GM12878 (cell line): ENCODE measurements around the gene CTCFL. TPM values are rescaled to one million over a fixed set of nuclear protein-coding genes. Genes with fewer than 3 reads are reported as not detected.

Experiments used
- ATAC-seq: fragments of 200-7000 bp; cut with Tn5 transposase; 3 replicates; pipeline ENCODE4 v1.9.1; 2020; ENCODE audit warnings: mild to moderate bottlenecking, moderate library complexity
- BruUV-seq: library from RNA; stranded (reverse); fragments of 400-500 nt; replicated peaks from 2 replicates; lab custom pipeline; 2021; lab: Mats Ljungman, UMichigan
- CTCF ChIA-PET: fragments of 300-600 bp; sonication (Branson Sonifier 250); formaldehyde crosslinking; extraction: SDS; loops from one replicate; lab custom pipeline; 2021; ENCODE audit warnings: inconsistent platforms; lab: Yijun Ruan, JAX
- POLR2A ChIA-PET: fragments of 350-600 bp; formaldehyde crosslinking; extraction: SDS; loops from one replicate; lab custom pipeline; 2021; ENCODE audit warnings: inconsistent platforms; lab: Charles Lee
- RAD21 ChIA-PET: fragments of 300-600 bp; sonication (Branson Sonifier 250); formaldehyde crosslinking; loops from one replicate; lab custom pipeline; 2023; ENCODE audit warnings: antibody characterized with exemption; ENCODE audit not compliant: unreplicated experiment; lab: Charles Lee
- SMC1A ChIA-PET: fragments of 300-600 bp; sonication (Branson Sonifier 250); formaldehyde crosslinking; loops from one replicate; lab custom pipeline; 2023; ENCODE audit not compliant: unreplicated experiment, uncharacterized antibody; lab: Charles Lee
- DNase-seq: peaks from one replicate; pipeline ENCODE4 v3.0.0-alpha.2; 2011; ENCODE audit warnings: low read depth, low spot score
- FAIRE-seq: peaks from 3 replicates; lab custom pipeline; 2011; peaks lifted over from hg19 to GRCh38; lab: Jason Lieb, UNC
- H2AFZ ChIP-seq: 2 replicates; pipeline ENCODE4 v1.6.0; 2011; ENCODE audit warnings: low read depth, low read length, control low read depth; ENCODE audit not compliant: control insufficient read depth
- H3K27ac ChIP-seq: 2 replicates; pipeline ENCODE4 v1.5.1; 2011; ENCODE audit warnings: control low read depth; ENCODE audit not compliant: control insufficient read depth, insufficient read depth
- H3K27me3 ChIP-seq, 2 experiments: replicated peaks in 1 of 2; 2 replicates each; pipeline versions ENCODE4 v1.6.0 to v1.6.1; 2011; ENCODE audit warnings: low read length in 1 of 2; ENCODE audit not compliant: control insufficient read depth in 2 of 2, insufficient read depth in 2 of 2
- H3K36me3 ChIP-seq, 2 experiments: 2 replicates each; pipeline ENCODE4 v1.5.1; 2011; ENCODE audit warnings: low read length in 1 of 2; ENCODE audit not compliant: control insufficient read depth in 2 of 2, insufficient read depth in 2 of 2
- H3K4me1 ChIP-seq: 2 replicates; pipeline ENCODE4 v1.6.1; 2011; ENCODE audit warnings: mild to moderate bottlenecking, low read length, moderate library complexity, mixed read lengths; ENCODE audit not compliant: control insufficient read depth, insufficient read depth
- H3K4me2 ChIP-seq: 2 replicates; pipeline ENCODE4 v1.6.0; 2011; ENCODE audit warnings: control low read depth; ENCODE audit not compliant: control insufficient read depth, insufficient read depth
- H3K4me3 ChIP-seq: fragments of 200-600 bp; sonication (generic); 2 replicates; pipeline ENCODE4 v1.5.1; 2016
- H3K79me2 ChIP-seq: 2 replicates; pipeline ENCODE4 v1.6.0; 2011; ENCODE audit warnings: low read length; ENCODE audit not compliant: control insufficient read depth, insufficient read depth
- H3K9ac ChIP-seq: 2 replicates; pipeline ENCODE4 v1.8.0; 2011; ENCODE audit warnings: low read length, control low read depth, mixed read lengths; ENCODE audit not compliant: control insufficient read depth, insufficient read depth
- H3K9me3 ChIP-seq: replicated peaks from 3 replicates; pipeline ENCODE4 v1.5.1; 2011; ENCODE audit warnings: mild to moderate bottlenecking, low read length; ENCODE audit not compliant: control insufficient read depth, insufficient read depth
- H4K20me1 ChIP-seq: 2 replicates; pipeline ENCODE4 v1.6.0; 2011; ENCODE audit not compliant: control insufficient read depth, insufficient read depth
- BHLHE40 ChIP-seq, 2 experiments: fragments of 450-650 bp in 1 of 2; IDR thresholded peaks; 2 replicates each; pipeline ENCODE4 v1.6.1; 2011 to 2017; ENCODE audit warnings: low read depth in 2 of 2, borderline replicate concordance in 1 of 2, improper control_type of control experiment in 1 of 2, low read length in 1 of 2, mild to moderate bottlenecking in 1 of 2
- CBX3 ChIP-seq: fragments of 200-600 bp; sonication (generic); IDR thresholded peaks from 2 replicates; pipeline ENCODE4 v1.6.1; 2016; ENCODE audit warnings: low read depth, borderline replicate concordance
- EZH2 ChIP-seq: IDR thresholded peaks from 2 replicates; pipeline ENCODE4 v1.6.1; 2012; ENCODE audit warnings: low read depth, mild to moderate bottlenecking, control low read depth, inconsistent platforms, low read length, borderline replicate concordance; ENCODE audit not compliant: control insufficient read depth
- JUNB ChIP-seq: IDR thresholded peaks from 2 replicates; pipeline ENCODE4 v1.6.1; 2016; ENCODE audit warnings: antibody characterized with exemption, mild to moderate bottlenecking
- NFYA ChIP-seq: IDR thresholded peaks from 2 replicates; pipeline ENCODE4 v1.6.1; 2011; ENCODE audit warnings: low read depth, mild to moderate bottlenecking, low read length, improper control_type of control experiment, borderline replicate concordance
- PAX8 ChIP-seq: fragments of 450-650 bp; IDR thresholded peaks from 2 replicates; pipeline ENCODE4 v1.6.1; 2017; ENCODE audit warnings: mild to moderate bottlenecking, moderate library complexity
- POU2F2 ChIP-seq: IDR thresholded peaks from 3 replicates; pipeline ENCODE4 v1.6.1; 2011; ENCODE audit warnings: low read depth, mild to moderate bottlenecking, low read length, borderline replicate concordance
- SUPT20H ChIP-seq: IDR thresholded peaks from 2 replicates; pipeline ENCODE4 v1.6.1; 2011; ENCODE audit warnings: low read depth, mild to moderate bottlenecking, low read length, moderate library complexity, borderline replicate concordance; ENCODE audit not compliant: control insufficient read depth
- TAF1 ChIP-seq: IDR thresholded peaks from 2 replicates; pipeline ENCODE4 v1.6.1; 2011; ENCODE audit warnings: mild to moderate bottlenecking, low read depth, low read length, borderline replicate concordance
- WGBS: methylation state at CpG from one replicate; pipeline ENCODE4 v1.1.6; 2016; ENCODE audit warnings: low lambda C conversion rate; ENCODE audit not compliant: insufficient replicate concordance, insufficient coverage; ENCODE audit errors: missing lambda C conversion rate; 5-methylcytosine and 5-hydroxymethylcytosine counted together
- in situ Hi-C: fragments of 300-500 bp; cut with MboI; formaldehyde crosslinking; loops from 9 replicates; pipeline ENCODE4 v1.14.3; 2018; ENCODE audit warnings: mixed read lengths
- intact Hi-C: fragments of 100-400 bp; cut with micrococcal nuclease; formaldehyde crosslinking; loops from one replicate; pipeline ENCODE4 v1.14.2; 2022; ENCODE audit not compliant: unreplicated experiment
- polyA plus RNA-seq, 11 experiments: library from polyadenylated mRNA; depleted of rRNA in 4 of 11; unstranded in 6 of 11; stranded (reverse) in 5 of 11; fragments of >200 nt; fragmentation: Nextera tagmentation in 4 of 11; fragmentation: Illumina TruSeq in 1 of 11; extraction: Ambion mirVana in 4 of 11; extraction: Trizol in 1 of 11; gene quantifications; 1 replicate in 1 of 11; 2 replicates in 10 of 11; pipeline versions ENCODE4 v1.2.1 to v1.2.3, GENCODE V29; 2011 to 2016; ENCODE audit warnings: inconsistent platforms in 2 of 11, missing spikeins in 2 of 11, low read depth in 1 of 11
- total RNA-seq, 4 experiments: library from RNA; depleted of rRNA in 3 of 4; stranded (reverse); fragments of >200 nt in 3 of 4; fragmentation: Illumina TruSeq in 1 of 4; extraction: Trizol in 1 of 4; gene quantifications; 2 replicates each; pipeline versions ENCODE4 v1.2.1 to v1.2.3, GENCODE V29; 2013 to 2021
- TF ChIP-seq, protein P1 (sequence below): fragments of 150-350 bp; IDR thresholded peaks from 2 replicates; pipeline ENCODE4 v1.6.1; 2016; ENCODE audit warnings: low read depth, low read length
- TF ChIP-seq, protein P2 (sequence below): IDR thresholded peaks from 2 replicates; pipeline ENCODE4 v1.6.1; 2012; ENCODE audit warnings: improper control_type of control experiment, low read depth, low read length; ENCODE audit not compliant: insufficient replicate concordance

The CTCFL gene
- total and polyA plus RNA-seq, 10 of the 15 experiments (the other 5 are each of a cell fraction or from before 2014, with no cell fraction given): 0.06 to 0.20 (median 0.11) TPM; not detected in 4

DNA sequence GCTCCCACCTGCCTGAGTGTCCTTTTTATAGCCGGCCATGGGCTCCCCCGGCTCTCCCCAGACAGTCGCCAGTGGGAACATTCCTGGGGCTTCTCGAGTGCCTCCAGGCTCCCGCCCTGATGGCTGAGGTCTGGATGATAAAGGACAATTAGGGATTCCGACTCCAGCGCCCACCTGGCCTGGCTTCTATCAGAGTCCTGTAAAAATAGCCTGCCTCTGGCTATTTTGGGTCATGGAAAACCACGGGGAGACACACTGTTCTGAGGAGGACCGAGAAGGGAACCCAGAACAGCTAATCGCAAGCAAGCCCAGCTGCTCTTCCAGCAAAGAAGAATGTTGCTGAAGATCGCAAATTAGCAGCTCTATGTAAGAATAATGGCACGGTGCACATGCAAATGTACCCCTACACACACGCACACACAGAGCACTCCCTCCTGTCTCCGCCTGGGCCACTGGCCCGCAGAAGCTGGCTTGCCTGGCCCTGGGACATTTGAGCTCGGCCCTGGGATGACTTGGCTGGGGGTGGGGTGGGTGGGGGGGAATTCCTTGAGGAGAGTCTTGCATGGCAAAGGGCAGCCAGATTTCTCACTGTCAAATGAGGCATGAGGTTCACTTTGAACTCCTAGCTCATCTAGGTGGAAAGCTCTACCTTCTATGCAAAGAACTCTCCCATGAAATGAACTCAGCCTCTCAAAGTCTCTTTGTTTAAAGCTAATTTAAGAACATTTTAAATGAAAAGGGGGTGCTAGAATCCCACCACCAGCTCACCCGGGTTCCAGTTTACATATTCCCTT lies 55.3 kb downstream of the CTCFL start:
- intact Hi-C loops: no loop called here
- H4K20me1 ChIP-seq: no peaks in the 10 kb centered on the region
- H3K36me3 ChIP-seq: no peaks in the 10 kb centered on the region
- in situ Hi-C loops: loop anchor here (10.0 kb wide), 1 partner anchor 985 kb away; no protein-coding TSS in a partner anchor
- RAD21 ChIA-PET: interaction anchor here (0.8 to 1.8 kb wide), 10 partner anchors 9 to 78 kb away, joined by 3 to 12 read pairs (median 6); partner anchors contain the start of gene RBM38
- H3K4me1 ChIP-seq: peaks cover 36% of the 10 kb centered on the region
- POLR2A ChIA-PET: interaction anchor here (0.7 to 1.9 kb wide), 9 partner anchors 9 to 80 kb away, joined by 3 to 9 read pairs (median 4); partner anchors contain the start of gene RBM38
- peak overlapping the region; percentile 12 for H3K4me2 ChIP-seq
- DNase-seq (no peak), ATAC-seq (peak; percentile 58), FAIRE-seq (peak; percentile 66)
- no peak overlapping the region for H3K4me3 ChIP-seq
- H3K27ac ChIP-seq: no peak overlapping the region; the same call in 1 of the 2 replicates
- SMC1A ChIA-PET: interaction anchor here (0.8 to 6.4 kb wide), 17 partner anchors 9 to 77 kb away, joined by 3 to 49 read pairs (median 4); no protein-coding TSS in a partner anchor
- peaks cover 1% of the 10 kb centered on the region; the same call in 1 of the 3 replicates for H3K9me3 ChIP-seq
- CTCF ChIA-PET: interaction anchor here (0.7 to 1.8 kb wide), 13 partner anchors 10 to 79 kb away, joined by 4 to 7 read pairs (median 5); partner anchors contain the start of gene RBM38
- H3K27me3 ChIP-seq: no peaks in the 10 kb centered on the region
- H3K79me2 ChIP-seq: no peaks in the 10 kb centered on the region
- 0 out of 2 replicates have a peak overlapping the region, but pooled peaks have one; percentile 7 for H3K9ac ChIP-seq
- WGBS: 3% methylated on average over 17 of the region's 17 CpGs
- H2AFZ ChIP-seq: no peak overlapping the region
- no TSS peak for BruUV-seq
- TF ChIP-seq, protein P1, sequence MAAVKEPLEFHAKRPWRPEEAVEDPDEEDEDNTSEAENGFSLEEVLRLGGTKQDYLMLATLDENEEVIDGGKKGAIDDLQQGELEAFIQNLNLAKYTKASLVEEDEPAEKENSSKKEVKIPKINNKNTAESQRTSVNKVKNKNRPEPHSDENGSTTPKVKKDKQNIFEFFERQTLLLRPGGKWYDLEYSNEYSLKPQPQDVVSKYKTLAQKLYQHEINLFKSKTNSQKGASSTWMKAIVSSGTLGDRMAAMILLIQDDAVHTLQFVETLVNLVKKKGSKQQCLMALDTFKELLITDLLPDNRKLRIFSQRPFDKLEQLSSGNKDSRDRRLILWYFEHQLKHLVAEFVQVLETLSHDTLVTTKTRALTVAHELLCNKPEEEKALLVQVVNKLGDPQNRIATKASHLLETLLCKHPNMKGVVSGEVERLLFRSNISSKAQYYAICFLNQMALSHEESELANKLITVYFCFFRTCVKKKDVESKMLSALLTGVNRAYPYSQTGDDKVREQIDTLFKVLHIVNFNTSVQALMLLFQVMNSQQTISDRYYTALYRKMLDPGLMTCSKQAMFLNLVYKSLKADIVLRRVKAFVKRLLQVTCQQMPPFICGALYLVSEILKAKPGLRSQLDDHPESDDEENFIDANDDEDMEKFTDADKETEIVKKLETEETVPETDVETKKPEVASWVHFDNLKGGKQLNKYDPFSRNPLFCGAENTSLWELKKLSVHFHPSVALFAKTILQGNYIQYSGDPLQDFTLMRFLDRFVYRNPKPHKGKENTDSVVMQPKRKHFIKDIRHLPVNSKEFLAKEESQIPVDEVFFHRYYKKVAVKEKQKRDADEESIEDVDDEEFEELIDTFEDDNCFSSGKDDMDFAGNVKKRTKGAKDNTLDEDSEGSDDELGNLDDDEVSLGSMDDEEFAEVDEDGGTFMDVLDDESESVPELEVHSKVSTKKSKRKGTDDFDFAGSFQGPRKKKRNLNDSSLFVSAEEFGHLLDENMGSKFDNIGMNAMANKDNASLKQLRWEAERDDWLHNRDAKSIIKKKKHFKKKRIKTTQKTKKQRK: no peak
- TF ChIP-seq PAX8 (no peak), SUPT20H (no peak), BHLHE40 (IDR thresholded peaks at IDR 0.05; ENCODE audit: borderline replicate concordance in 1 of 2, low read depth in 2 of 2, low read length in 1 of 2) (0 out of 4 replicates have a peak, but pooled peaks of 1 of the 2 experiments have one; percentile 24), CBX3 (no peak), JUNB (no peak), TAF1 (0 out of 2 replicates have a peak, but pooled peaks have one; percentile 1), POU2F2 (peak; percentile 89; the same call in 2 of the 3 replicates), NFYA (no peak), EZH2 (no peak)
- TF ChIP-seq, protein P2, sequence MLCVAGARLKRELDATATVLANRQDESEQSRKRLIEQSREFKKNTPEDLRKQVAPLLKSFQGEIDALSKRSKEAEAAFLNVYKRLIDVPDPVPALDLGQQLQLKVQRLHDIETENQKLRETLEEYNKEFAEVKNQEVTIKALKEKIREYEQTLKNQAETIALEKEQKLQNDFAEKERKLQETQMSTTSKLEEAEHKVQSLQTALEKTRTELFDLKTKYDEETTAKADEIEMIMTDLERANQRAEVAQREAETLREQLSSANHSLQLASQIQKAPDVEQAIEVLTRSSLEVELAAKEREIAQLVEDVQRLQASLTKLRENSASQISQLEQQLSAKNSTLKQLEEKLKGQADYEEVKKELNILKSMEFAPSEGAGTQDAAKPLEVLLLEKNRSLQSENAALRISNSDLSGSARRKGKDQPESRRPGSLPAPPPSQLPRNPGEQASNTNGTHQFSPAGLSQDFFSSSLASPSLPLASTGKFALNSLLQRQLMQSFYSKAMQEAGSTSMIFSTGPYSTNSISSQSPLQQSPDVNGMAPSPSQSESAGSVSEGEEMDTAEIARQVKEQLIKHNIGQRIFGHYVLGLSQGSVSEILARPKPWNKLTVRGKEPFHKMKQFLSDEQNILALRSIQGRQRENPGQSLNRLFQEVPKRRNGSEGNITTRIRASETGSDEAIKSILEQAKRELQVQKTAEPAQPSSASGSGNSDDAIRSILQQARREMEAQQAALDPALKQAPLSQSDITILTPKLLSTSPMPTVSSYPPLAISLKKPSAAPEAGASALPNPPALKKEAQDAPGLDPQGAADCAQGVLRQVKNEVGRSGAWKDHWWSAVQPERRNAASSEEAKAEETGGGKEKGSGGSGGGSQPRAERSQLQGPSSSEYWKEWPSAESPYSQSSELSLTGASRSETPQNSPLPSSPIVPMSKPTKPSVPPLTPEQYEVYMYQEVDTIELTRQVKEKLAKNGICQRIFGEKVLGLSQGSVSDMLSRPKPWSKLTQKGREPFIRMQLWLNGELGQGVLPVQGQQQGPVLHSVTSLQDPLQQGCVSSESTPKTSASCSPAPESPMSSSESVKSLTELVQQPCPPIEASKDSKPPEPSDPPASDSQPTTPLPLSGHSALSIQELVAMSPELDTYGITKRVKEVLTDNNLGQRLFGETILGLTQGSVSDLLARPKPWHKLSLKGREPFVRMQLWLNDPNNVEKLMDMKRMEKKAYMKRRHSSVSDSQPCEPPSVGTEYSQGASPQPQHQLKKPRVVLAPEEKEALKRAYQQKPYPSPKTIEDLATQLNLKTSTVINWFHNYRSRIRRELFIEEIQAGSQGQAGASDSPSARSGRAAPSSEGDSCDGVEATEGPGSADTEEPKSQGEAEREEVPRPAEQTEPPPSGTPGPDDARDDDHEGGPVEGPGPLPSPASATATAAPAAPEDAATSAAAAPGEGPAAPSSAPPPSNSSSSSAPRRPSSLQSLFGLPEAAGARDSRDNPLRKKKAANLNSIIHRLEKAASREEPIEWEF: no peak
